ENCODE data around the gene BCKDK. TPM values are rescaled to one million over a fixed set of nuclear protein-coding genes. Genes with fewer than 3 reads are reported as not detected.

The BCKDK gene
- total and polyA plus RNA-seq, 2 donors, result 9.3 to 16.7 TPM

- Histone ChIP-seq H3K4me3 (ENCODE audit: low read length in 2 of 2) (peak overlapping the region; percentile 89 to 100), H3K9me3 (ENCODE audit: control insufficient read depth in 2 of 2, insufficient read depth in 1 of 2, low read length in 1 of 2) (no peaks in the 10 kb centered on the region), H3K27ac (ENCODE audit: low read depth in 1 of 2, low read length in 1 of 2) (no peak overlapping the region), H3K36me3 (ENCODE audit: control insufficient read depth in 2 of 2, insufficient read depth in 2 of 2, low read length in 1 of 2) (peaks cover 6 to 10% of the 10 kb centered on the region in 2 donors), H3K4me1 (ENCODE audit: control insufficient read depth in 2 of 2, insufficient read depth in 2 of 2, low read length in 2 of 2) (peaks cover 13 to 15% of the 10 kb centered on the region in 2 donors), H3K27me3 (ENCODE audit: control insufficient read depth in 2 of 2, insufficient read depth in 1 of 2, low read length in 1 of 2) (no peaks in the 10 kb centered on the region)
- DNase-seq (ENCODE audit: low read depth in 6 of 9, low spot score in 9 of 9), result no peak
- WGBS, result 78% methylated on average over 4 of the region's 4 CpGs
Measured at GRCh38 chr16:31071861-31072260, 36.3 kb upstream of the BCKDK start.

DNA sequence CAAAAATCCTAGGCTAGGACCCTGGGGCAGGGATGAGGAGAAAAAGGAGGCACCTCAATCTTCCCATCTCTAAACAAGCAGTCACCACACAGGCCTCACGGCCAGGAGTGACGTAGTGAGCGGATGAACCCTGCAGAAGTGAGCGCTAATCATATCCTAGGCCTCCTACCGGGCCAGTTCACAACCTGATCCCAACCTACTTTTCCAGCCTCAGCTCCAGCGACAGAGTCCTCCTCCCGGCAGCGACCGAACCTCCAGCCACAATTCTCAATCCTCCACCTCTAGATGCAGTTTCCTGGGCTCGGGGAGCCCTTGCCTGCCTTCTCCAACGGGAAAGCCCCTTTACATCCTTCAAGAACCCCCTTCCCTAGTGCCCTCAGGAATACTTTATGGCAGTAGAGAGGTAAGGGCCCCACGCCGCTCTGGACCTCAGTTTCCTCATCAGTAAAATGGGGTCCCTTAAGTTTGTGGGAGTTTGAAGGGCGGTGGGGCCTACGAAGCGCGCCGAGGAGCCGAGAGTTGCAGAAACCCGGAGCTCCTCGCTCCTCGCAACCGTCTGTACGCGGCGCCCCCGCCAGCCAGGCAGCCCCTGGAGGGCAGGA, 35.5 kb upstream of the BCKDK start:
- H3K4me3 ChIP-seq (ENCODE audit: low read length in 2 of 2), result peak overlapping the region; percentile 89 to 100
- H3K27me3 ChIP-seq (ENCODE audit: control insufficient read depth in 2 of 2, insufficient read depth in 1 of 2, low read length in 1 of 2), result no peaks in the 10 kb centered on the region
- H3K9me3 ChIP-seq (ENCODE audit: control insufficient read depth in 2 of 2, insufficient read depth in 1 of 2, low read length in 1 of 2), result no peaks in the 10 kb centered on the region
- H3K27ac ChIP-seq (ENCODE audit: low read depth in 1 of 2, low read length in 1 of 2), result peak overlapping the region; percentile 98 to 99
- WGBS, result 8% methylated on average over 27 of the region's 27 CpGs
- peaks cover 13 to 15% of the 10 kb centered on the region in 2 donors for H3K4me1 ChIP-seq (ENCODE audit: control insufficient read depth in 2 of 2, insufficient read depth in 2 of 2, low read length in 2 of 2)
- DNase-seq (ENCODE audit: low read depth in 6 of 9, low spot score in 9 of 9), result peak in 2 of 9 donors; percentile 20 to 47
- H3K36me3 ChIP-seq (ENCODE audit: control insufficient read depth in 2 of 2, insufficient read depth in 2 of 2, low read length in 1 of 2), result peaks cover 14 to 18% of the 10 kb centered on the region in 2 donors

DNA sequence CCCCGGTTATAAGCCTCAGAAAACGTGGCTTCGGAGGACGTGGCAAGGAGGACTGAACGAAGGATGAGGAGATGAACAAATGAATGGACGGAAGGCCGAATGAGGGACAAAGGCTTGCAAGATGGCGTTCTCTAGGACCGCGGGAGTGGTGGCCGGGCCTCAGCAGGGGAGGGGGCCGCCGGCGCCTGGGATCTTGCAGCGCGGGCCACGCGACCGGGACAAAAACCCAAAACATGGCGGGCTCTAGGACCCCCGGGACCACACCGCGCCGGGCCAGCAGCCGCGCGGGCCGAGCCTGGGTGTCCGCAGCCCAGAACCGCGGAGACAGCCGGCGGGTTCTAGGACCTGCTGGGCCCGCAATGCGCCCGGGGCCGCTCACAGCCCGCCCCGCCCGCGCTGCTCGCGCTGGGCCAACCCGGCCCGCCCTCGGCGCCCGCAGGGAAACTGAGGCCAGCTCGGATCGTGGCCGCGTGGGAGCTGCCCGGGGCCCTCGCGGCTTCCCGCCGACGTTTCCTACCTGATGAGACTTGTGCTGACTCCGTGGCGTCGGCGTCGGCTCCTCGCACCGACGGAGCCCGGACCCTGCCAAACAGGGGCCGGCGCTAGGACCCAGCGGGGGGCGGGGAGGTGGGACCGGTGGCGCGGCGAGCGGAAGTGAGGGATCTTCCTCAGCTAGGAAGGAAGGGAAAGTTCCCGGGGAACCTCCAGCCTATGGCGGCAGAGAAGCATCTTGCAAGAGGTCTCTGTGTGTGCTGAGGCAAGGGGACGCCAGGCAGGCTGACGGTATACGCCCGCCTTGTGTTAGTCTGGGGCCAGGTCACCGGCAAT, 34.8 kb upstream of the BCKDK start:
- under 1% methylated on average over 83 of the region's 83 CpGs for WGBS
- peak; percentile 75 to 96 (median 90) for DNase-seq (ENCODE audit: low read depth in 6 of 9, low spot score in 9 of 9)
- Histone ChIP-seq H3K4me1 (ENCODE audit: control insufficient read depth in 2 of 2, insufficient read depth in 2 of 2, low read length in 2 of 2) (peaks cover 13 to 15% of the 10 kb centered on the region in 2 donors), H3K27me3 (ENCODE audit: control insufficient read depth in 2 of 2, insufficient read depth in 1 of 2, low read length in 1 of 2) (no peaks in the 10 kb centered on the region), H3K36me3 (ENCODE audit: control insufficient read depth in 2 of 2, insufficient read depth in 2 of 2, low read length in 1 of 2) (peaks cover 21 to 25% of the 10 kb centered on the region in 2 donors), H3K27ac (ENCODE audit: low read depth in 1 of 2, low read length in 1 of 2) (peak overlapping the region; percentile 98 to 99), H3K4me3 (ENCODE audit: low read length in 2 of 2) (peak overlapping the region; percentile 89 to 100), H3K9me3 (ENCODE audit: control insufficient read depth in 2 of 2, insufficient read depth in 1 of 2, low read length in 1 of 2) (no peaks in the 10 kb centered on the region)

DNA sequence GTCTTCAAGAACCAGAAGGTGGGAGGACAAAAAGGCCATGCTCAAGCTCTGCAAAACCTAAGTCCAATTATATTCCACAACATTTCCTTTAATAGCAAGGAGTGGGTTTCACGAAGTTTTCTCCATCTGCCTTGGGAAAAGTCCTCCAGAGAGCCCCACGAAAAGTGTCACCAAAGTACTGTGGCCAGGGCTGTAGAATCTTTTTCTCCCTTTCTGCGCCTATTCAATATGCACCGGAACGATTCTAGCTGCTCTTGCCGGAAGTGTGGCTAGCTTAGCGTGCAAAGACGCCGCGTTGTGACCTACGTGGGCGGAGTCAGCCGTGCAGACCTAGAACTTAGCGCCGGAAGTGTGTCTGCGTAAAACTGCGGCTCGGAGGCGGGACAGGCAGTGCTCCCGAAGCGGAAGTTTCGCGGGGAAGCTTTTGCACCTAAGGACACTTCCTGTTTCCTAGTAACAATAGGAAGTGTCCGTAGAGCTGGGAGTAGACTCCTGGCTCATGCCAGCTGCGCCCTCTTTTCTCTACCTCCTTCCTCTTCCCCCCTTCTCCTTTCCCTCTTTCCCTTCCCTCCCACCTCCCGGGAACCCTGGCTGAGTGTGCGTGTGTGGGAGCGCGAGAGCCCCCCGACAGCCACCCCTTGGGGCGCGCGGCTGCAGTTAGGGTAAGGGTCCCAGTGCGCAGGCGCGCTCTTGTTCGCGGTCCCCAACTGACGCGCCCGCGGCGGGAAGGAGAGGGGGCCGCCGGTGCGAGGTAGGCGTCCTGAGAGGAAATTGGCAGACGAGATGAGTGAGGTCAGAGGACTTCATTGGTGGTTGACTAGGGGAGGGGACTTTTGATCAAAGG, 34.0 kb upstream of the BCKDK start, which contains the start of the genes ZNF646 and ZNF668:
Gene ZNF646, plus strand, starts transcription at position 453 of the 844 bp plus-strand sequence. CDS start 1,903 bp downstream, outside the sequence.
Gene ZNF668, minus strand, starts transcription at position 271 of the 844 bp plus-strand sequence. CDS start 9,781 bp downstream, outside the sequence.
- Histone ChIP-seq H3K9me3 (ENCODE audit: control insufficient read depth in 2 of 2, insufficient read depth in 1 of 2, low read length in 1 of 2) (no peaks in the 10 kb centered on the region), H3K27ac (ENCODE audit: low read depth in 1 of 2, low read length in 1 of 2) (peak within 1 kb of the TSS; percentile 98 to 99), H3K36me3 (ENCODE audit: control insufficient read depth in 2 of 2, insufficient read depth in 2 of 2, low read length in 1 of 2) (peaks cover 29 to 33% of the 10 kb centered on the region in 2 donors), H3K4me1 (ENCODE audit: control insufficient read depth in 2 of 2, insufficient read depth in 2 of 2, low read length in 2 of 2) (peaks cover 13 to 15% of the 10 kb centered on the region in 2 donors), H3K27me3 (ENCODE audit: control insufficient read depth in 2 of 2, insufficient read depth in 1 of 2, low read length in 1 of 2) (no peaks in the 10 kb centered on the region), H3K4me3 (ENCODE audit: low read length in 2 of 2) (peak within 1 kb of the TSS; percentile 89 to 100)
- under 1% methylated on average over 48 of the region's 48 CpGs for WGBS
- peak; percentile 95 to 99 (median 98) for DNase-seq (ENCODE audit: low read depth in 6 of 9, low spot score in 9 of 9)

DNA sequence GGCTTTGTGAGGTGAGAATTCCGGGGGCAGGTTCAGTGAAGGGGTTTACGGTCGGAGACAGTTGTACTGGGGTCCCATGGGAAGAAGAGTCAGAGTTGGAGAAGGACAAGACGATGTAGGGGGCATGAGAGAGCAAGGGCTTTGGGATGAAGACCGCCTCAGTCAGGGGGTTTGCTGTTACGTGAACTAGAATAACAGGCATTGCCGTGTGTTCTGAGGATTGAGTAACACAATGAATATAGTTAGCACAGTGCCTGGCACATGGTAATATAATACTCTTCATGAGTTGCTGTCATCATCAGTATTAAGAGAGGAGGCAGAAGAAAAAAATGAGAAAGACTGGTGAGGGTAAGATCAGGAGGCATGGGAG, 33.4 kb upstream of the BCKDK start:
- Histone ChIP-seq H3K4me1 (ENCODE audit: control insufficient read depth in 2 of 2, insufficient read depth in 2 of 2, low read length in 2 of 2) (peaks cover 13 to 15% of the 10 kb centered on the region in 2 donors), H3K9me3 (ENCODE audit: control insufficient read depth in 2 of 2, insufficient read depth in 1 of 2, low read length in 1 of 2) (no peaks in the 10 kb centered on the region), H3K27ac (ENCODE audit: low read depth in 1 of 2, low read length in 1 of 2) (peak overlapping the region; percentile 95 to 99), H3K4me3 (ENCODE audit: low read length in 2 of 2) (peak overlapping the region; percentile 89 to 100), H3K27me3 (ENCODE audit: control insufficient read depth in 2 of 2, insufficient read depth in 1 of 2, low read length in 1 of 2) (no peaks in the 10 kb centered on the region), H3K36me3 (ENCODE audit: control insufficient read depth in 2 of 2, insufficient read depth in 2 of 2, low read length in 1 of 2) (peaks cover 35 to 39% of the 10 kb centered on the region in 2 donors)
- no peak for DNase-seq (ENCODE audit: low read depth in 6 of 9, low spot score in 9 of 9)
- WGBS, result 2% methylated on average over 7 of the region's 7 CpGs

DNA sequence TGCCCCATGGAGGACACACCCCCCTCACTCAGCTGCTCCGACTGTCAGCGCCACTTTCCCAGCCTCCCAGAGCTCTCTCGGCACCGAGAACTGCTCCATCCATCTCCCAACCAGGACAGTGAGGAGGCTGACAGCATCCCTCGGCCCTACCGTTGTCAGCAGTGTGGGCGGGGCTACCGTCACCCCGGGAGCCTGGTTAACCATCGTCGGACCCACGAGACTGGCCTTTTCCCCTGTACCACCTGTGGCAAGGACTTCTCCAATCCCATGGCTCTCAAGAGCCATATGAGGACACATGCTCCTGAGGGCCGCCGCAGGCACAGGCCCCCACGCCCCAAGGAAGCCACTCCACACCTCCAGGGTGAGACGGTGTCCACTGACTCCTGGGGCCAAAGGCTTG, 31.9 kb upstream of the BCKDK start:
- Histone ChIP-seq H3K4me1 (ENCODE audit: control insufficient read depth in 2 of 2, insufficient read depth in 2 of 2, low read length in 2 of 2) (peaks cover 13 to 15% of the 10 kb centered on the region in 2 donors), H3K9me3 (ENCODE audit: control insufficient read depth in 2 of 2, insufficient read depth in 1 of 2, low read length in 1 of 2) (no peaks in the 10 kb centered on the region), H3K27me3 (ENCODE audit: control insufficient read depth in 2 of 2, insufficient read depth in 1 of 2, low read length in 1 of 2) (no peaks in the 10 kb centered on the region), H3K36me3 (ENCODE audit: control insufficient read depth in 2 of 2, insufficient read depth in 2 of 2, low read length in 1 of 2) (peaks cover 50 to 55% of the 10 kb centered on the region in 2 donors), H3K27ac (ENCODE audit: low read depth in 1 of 2, low read length in 1 of 2) (no peak overlapping the region), H3K4me3 (ENCODE audit: low read length in 2 of 2) (no peak overlapping the region)
- DNase-seq (ENCODE audit: low read depth in 6 of 9, low spot score in 9 of 9), result no peak
- 95% methylated on average over 16 of the region's 16 CpGs for WGBS

DNA sequence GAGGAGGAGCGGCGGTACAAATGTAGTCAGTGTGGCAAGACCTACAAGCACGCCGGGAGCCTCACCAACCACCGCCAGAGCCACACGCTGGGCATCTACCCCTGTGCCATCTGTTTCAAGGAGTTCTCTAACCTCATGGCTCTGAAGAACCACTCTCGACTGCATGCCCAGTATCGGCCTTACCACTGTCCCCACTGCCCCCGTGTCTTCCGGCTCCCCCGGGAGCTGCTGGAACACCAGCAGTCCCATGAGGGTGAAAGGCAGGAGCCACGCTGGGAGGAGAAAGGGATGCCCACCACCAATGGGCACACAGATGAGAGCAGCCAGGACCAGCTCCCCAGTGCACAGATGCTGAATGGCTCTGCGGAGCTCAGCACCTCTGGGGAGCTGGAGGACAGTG, 31.2 kb upstream of the BCKDK start:
- H3K27ac ChIP-seq (ENCODE audit: low read depth in 1 of 2, low read length in 1 of 2), result no peak overlapping the region
- H3K4me1 ChIP-seq (ENCODE audit: control insufficient read depth in 2 of 2, insufficient read depth in 2 of 2, low read length in 2 of 2), result peaks cover 9 to 10% of the 10 kb centered on the region in 2 donors
- H3K9me3 ChIP-seq (ENCODE audit: control insufficient read depth in 2 of 2, insufficient read depth in 1 of 2, low read length in 1 of 2), result no peaks in the 10 kb centered on the region
- no peaks in the 10 kb centered on the region for H3K27me3 ChIP-seq (ENCODE audit: control insufficient read depth in 2 of 2, insufficient read depth in 1 of 2, low read length in 1 of 2)
- over 99% methylated on average over 13 of the region's 13 CpGs for WGBS
- no peak overlapping the region for H3K4me3 ChIP-seq (ENCODE audit: low read length in 2 of 2)
- peaks cover 57 to 62% of the 10 kb centered on the region in 2 donors for H3K36me3 ChIP-seq (ENCODE audit: control insufficient read depth in 2 of 2, insufficient read depth in 2 of 2, low read length in 1 of 2)
- no peak for DNase-seq (ENCODE audit: low read depth in 6 of 9, low spot score in 9 of 9)

DNA sequence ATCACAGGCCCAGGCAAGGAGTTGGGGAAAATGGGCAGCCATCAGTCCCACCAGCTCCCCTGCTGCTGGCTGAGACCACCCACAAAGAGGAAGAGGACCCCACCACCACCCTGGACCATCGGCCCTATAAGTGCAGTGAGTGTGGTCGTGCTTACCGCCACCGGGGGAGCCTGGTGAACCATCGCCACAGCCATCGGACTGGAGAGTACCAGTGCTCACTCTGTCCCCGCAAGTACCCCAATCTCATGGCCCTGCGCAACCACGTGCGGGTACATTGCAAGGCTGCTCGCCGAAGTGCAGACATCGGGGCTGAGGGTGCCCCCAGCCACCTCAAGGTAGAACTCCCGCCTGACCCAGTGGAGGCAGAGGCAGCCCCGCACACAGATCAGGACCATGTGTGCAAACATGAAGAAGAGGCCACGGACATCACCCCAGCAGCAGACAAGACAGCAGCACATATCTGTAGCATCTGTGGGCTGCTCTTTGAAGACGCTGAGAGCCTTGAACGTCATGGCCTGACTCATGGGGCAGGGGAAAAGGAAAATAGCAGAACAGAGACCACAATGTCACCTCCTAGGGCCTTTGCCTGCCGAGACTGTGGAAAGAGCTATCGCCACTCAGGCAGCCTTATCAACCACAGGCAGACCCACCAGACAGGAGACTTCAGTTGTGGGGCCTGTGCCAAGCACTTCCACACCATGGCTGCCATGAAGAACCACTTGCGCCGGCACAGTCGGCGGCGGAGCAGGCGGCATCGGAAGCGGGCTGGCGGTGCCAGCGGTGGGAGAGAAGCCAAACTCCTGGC, 30.4 kb upstream of the BCKDK start:
- WGBS, result 98% methylated on average over 30 of the region's 30 CpGs
- Histone ChIP-seq H3K36me3 (ENCODE audit: control insufficient read depth in 2 of 2, insufficient read depth in 2 of 2, low read length in 1 of 2) (peaks cover 63 to 65% of the 10 kb centered on the region in 2 donors), H3K27me3 (ENCODE audit: control insufficient read depth in 2 of 2, insufficient read depth in 1 of 2, low read length in 1 of 2) (no peaks in the 10 kb centered on the region), H3K27ac (ENCODE audit: low read depth in 1 of 2, low read length in 1 of 2) (no peak overlapping the region), H3K4me1 (ENCODE audit: control insufficient read depth in 2 of 2, insufficient read depth in 2 of 2, low read length in 2 of 2) (peaks cover 4 to 5% of the 10 kb centered on the region in 2 donors), H3K4me3 (ENCODE audit: low read length in 2 of 2) (no peak overlapping the region), H3K9me3 (ENCODE audit: control insufficient read depth in 2 of 2, insufficient read depth in 1 of 2, low read length in 1 of 2) (no peaks in the 10 kb centered on the region)
- DNase-seq (ENCODE audit: low read depth in 6 of 9, low spot score in 9 of 9), result no peak
